HCT116 (cell line): ENCODE measurements around the gene STK11.
A peak's percentile ranks its signal among the peaks of the same experiment; 100 is the strongest.

ENCODE experiments used
- CEBPB ChIP-seq: IDR thresholded peaks from 2 replicates; pipeline ENCODE4 v1.6.1; 2012; ENCODE audit warnings: low read depth
- POLR2A ChIP-seq: IDR thresholded peaks from 2 replicates; pipeline ENCODE4 v1.7.0; 2011; ENCODE audit warnings: borderline replicate concordance; ENCODE audit not compliant: insufficient read depth, insufficient read length; ENCODE audit errors: extremely low read depth
- POLR2AphosphoS5 ChIP-seq: IDR thresholded peaks from 2 replicates; pipeline ENCODE4 v1.6.1; 2011; ENCODE audit warnings: mild to moderate bottlenecking, low read depth, low read length, moderate library complexity
- RAD21 ChIP-seq: IDR thresholded peaks from 2 replicates; pipeline ENCODE4 v1.6.1; 2012; ENCODE audit warnings: low read depth, mild to moderate bottlenecking
- SIN3A ChIP-seq: IDR thresholded peaks from 2 replicates; pipeline ENCODE4 v1.6.1; 2012; ENCODE audit warnings: low read depth
- ZFX ChIP-seq: fragments of 450-650 bp; IDR thresholded peaks from 2 replicates; pipeline ENCODE4 v1.6.1; 2017
- ZNF274 ChIP-seq: fragments of 200-500 bp; sonication (Bioruptor generic); IDR thresholded peaks from 2 replicates; pipeline ENCODE4 v1.6.1; 2014; ENCODE audit warnings: mild to moderate bottlenecking, low read depth, low read length, inconsistent platforms
- TF ChIP-seq, protein P1 (sequence below), 3 experiments: fragments of 200-600 bp in 1 of 3; sonication (generic) in 1 of 3; IDR thresholded peaks in 2 of 3; conservative IDR thresholded peaks in 1 of 3; 2 replicates each; pipeline ENCODE4 v1.5.1; 2012 to 2017; ENCODE audit warnings: low read depth in 2 of 3, low read length in 2 of 3, antibody characterized with exemption in 1 of 3, borderline replicate concordance in 1 of 3, control low read depth in 1 of 3, mild to moderate bottlenecking in 1 of 3, mixed read lengths in 1 of 3, mixed run types in 1 of 3, moderate library complexity in 1 of 3; ENCODE audit not compliant: insufficient read depth in 1 of 3
- TF ChIP-seq, protein P2 (sequence below): IDR thresholded peaks from 2 replicates; pipeline ENCODE4 v1.6.1; 2012; ENCODE audit warnings: low read depth
- TF ChIP-seq, protein P3 (sequence below): IDR thresholded peaks from 2 replicates; pipeline ENCODE4 v1.6.1; 2012
- TF ChIP-seq, protein P4 (sequence below): IDR thresholded peaks from 2 replicates; pipeline ENCODE4 v1.6.1; 2011; ENCODE audit warnings: mild to moderate bottlenecking, low read length, moderate library complexity; ENCODE audit not compliant: insufficient replicate concordance; ENCODE audit errors: extremely low read depth

DNA sequence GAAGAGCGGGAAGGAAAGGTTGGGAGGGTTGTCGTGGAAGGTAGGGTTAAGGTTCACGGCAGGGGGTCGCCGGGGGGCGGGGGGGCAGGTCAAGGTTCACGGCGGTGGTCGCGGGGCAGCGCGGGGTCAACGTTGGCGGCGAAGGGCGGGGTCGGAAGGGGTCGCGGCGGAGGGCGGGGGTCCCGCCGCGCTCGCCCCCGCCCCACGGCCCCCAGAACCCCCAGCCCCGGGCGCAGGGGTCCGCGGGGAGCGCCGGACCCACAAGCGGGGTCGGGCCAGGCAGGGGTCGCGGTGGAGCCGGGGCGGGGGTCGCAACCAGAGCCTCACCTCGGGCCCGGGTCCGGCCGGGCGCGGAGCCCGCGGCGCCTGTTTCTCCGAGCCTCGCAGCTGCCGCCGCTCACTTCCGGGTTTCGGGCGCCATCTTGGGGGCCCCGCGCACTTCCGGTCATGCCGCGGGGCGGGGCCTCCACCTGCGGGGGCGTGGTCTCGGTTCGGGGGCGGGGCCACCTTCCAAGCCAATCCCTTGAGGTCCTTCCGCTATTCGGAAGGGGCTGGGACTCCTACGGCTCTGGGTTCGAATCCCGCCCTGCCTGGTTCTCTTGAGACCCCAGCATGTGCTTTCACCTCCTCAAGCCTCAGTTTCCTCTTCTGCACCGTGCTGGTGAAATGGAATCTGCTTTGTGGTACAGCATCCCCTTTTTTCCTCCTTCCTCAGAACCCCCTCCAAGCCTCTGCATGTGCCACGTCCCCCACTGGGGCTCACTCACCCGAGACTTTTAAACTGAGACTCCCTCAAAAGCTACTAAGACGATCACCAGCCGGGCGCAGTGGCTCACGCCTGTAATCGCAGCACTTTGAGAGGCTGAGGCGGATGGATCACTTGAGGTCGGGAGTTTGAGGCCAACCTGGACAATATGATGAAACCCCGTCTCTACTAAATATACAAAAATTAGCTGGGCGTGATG is 31.5 kb upstream of the STK11 start, which contains the start of gene SBNO2:
- TF ChIP-seq, protein P1, sequence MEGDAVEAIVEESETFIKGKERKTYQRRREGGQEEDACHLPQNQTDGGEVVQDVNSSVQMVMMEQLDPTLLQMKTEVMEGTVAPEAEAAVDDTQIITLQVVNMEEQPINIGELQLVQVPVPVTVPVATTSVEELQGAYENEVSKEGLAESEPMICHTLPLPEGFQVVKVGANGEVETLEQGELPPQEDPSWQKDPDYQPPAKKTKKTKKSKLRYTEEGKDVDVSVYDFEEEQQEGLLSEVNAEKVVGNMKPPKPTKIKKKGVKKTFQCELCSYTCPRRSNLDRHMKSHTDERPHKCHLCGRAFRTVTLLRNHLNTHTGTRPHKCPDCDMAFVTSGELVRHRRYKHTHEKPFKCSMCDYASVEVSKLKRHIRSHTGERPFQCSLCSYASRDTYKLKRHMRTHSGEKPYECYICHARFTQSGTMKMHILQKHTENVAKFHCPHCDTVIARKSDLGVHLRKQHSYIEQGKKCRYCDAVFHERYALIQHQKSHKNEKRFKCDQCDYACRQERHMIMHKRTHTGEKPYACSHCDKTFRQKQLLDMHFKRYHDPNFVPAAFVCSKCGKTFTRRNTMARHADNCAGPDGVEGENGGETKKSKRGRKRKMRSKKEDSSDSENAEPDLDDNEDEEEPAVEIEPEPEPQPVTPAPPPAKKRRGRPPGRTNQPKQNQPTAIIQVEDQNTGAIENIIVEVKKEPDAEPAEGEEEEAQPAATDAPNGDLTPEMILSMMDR (IDR thresholded peaks at IDR 0.05 in 2 of 3, conservative IDR thresholded peaks at IDR 0.05 in 1 of 3; ENCODE audit: borderline replicate concordance in 1 of 3, insufficient read depth in 1 of 3, low read depth in 2 of 3, low read length in 2 of 3): no peak
- TF ChIP-seq CEBPB: no peak
- TF ChIP-seq SIN3A: no peak
- TF ChIP-seq ZNF274: no peak
- TF ChIP-seq, protein P2, sequence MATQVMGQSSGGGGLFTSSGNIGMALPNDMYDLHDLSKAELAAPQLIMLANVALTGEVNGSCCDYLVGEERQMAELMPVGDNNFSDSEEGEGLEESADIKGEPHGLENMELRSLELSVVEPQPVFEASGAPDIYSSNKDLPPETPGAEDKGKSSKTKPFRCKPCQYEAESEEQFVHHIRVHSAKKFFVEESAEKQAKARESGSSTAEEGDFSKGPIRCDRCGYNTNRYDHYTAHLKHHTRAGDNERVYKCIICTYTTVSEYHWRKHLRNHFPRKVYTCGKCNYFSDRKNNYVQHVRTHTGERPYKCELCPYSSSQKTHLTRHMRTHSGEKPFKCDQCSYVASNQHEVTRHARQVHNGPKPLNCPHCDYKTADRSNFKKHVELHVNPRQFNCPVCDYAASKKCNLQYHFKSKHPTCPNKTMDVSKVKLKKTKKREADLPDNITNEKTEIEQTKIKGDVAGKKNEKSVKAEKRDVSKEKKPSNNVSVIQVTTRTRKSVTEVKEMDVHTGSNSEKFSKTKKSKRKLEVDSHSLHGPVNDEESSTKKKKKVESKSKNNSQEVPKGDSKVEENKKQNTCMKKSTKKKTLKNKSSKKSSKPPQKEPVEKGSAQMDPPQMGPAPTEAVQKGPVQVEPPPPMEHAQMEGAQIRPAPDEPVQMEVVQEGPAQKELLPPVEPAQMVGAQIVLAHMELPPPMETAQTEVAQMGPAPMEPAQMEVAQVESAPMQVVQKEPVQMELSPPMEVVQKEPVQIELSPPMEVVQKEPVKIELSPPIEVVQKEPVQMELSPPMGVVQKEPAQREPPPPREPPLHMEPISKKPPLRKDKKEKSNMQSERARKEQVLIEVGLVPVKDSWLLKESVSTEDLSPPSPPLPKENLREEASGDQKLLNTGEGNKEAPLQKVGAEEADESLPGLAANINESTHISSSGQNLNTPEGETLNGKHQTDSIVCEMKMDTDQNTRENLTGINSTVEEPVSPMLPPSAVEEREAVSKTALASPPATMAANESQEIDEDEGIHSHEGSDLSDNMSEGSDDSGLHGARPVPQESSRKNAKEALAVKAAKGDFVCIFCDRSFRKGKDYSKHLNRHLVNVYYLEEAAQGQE: no peak
- TF ChIP-seq, protein P3, sequence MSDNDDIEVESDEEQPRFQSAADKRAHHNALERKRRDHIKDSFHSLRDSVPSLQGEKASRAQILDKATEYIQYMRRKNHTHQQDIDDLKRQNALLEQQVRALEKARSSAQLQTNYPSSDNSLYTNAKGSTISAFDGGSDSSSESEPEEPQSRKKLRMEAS: peak; percentile 75; the same call in 1 of the 2 replicates
- peak; percentile 71 for TF ChIP-seq POLR2A
- peak; percentile 86 for TF ChIP-seq POLR2AphosphoS5
- no peak for TF ChIP-seq RAD21
- no peak for TF ChIP-seq ZFX
- TF ChIP-seq, protein P4, sequence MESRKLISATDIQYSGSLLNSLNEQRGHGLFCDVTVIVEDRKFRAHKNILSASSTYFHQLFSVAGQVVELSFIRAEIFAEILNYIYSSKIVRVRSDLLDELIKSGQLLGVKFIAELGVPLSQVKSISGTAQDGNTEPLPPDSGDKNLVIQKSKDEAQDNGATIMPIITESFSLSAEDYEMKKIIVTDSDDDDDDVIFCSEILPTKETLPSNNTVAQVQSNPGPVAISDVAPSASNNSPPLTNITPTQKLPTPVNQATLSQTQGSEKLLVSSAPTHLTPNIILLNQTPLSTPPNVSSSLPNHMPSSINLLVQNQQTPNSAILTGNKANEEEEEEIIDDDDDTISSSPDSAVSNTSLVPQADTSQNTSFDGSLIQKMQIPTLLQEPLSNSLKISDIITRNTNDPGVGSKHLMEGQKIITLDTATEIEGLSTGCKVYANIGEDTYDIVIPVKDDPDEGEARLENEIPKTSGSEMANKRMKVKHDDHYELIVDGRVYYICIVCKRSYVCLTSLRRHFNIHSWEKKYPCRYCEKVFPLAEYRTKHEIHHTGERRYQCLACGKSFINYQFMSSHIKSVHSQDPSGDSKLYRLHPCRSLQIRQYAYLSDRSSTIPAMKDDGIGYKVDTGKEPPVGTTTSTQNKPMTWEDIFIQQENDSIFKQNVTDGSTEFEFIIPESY: no peak
